ENCODE results near the gene ABHD16B. TPM values are rescaled to one million over a fixed set of nuclear protein-coding genes. Genes with fewer than 3 reads are reported as not detected.

The ABHD16B gene
- total and polyA plus RNA-seq, 10 of the 15 experiments (the other 5 are each of a cell fraction or from before 2014, with no cell fraction given): 0.13 TPM; not detected in 9

GRCh38 chr20:63893999-63894357 lies 32.7 kb downstream of the ABHD16B start:
- BruUV-seq (replicated peaks): no TSS peak
- RAD21 ChIA-PET (ENCODE audit: unreplicated experiment): interaction anchor here (1.5 kb wide), 1 partner anchor 186 kb away, joined by 3 read pairs; the partner anchor contains the start of genes ARFRP1 and ZGPAT
- FAIRE-seq (no peak), DNase-seq (ENCODE audit: low read depth, low spot score) (no peak), ATAC-seq (no peak)
- POLR2A ChIA-PET: no interaction called here
- TF ChIP-seq PAX8 (IDR thresholded peaks at IDR 0.05): no peak
- TF ChIP-seq NR2F1 (conservative IDR thresholded peaks at IDR 0.05): no peak
- no peak for TF ChIP-seq CREM (IDR thresholded peaks at IDR 0.05; ENCODE audit: low read depth)
- no peak for TF ChIP-seq HCFC1 (IDR thresholded peaks at IDR 0.05; ENCODE audit: low read length)
- no peak for TF ChIP-seq NR2C2 (IDR thresholded peaks at IDR 0.05; ENCODE audit: borderline replicate concordance, control insufficient read depth, insufficient read length, low read depth)
- TF ChIP-seq POU2F2 (IDR thresholded peaks at IDR 0.05; ENCODE audit: borderline replicate concordance, low read depth, low read length): no peak
- no peak for TF ChIP-seq HSF1 (IDR thresholded peaks at IDR 0.05; ENCODE audit: low read depth, low read length)
- no peak for TF ChIP-seq RB1 (IDR thresholded peaks at IDR 0.05; ENCODE audit: borderline replicate concordance)
- H3K4me3 ChIP-seq: no peak overlapping the region
- H3K9ac ChIP-seq (ENCODE audit: control insufficient read depth, insufficient read depth, low read length): no peak overlapping the region
- H4K20me1 ChIP-seq (ENCODE audit: control insufficient read depth, insufficient read depth): peaks cover 5% of the 10 kb centered on the region; the same call in 1 of the 2 replicates
- 57% methylated on average over 6 of the region's 6 CpGs for WGBS (ENCODE audit: insufficient coverage, insufficient replicate concordance, low lambda C conversion rate, missing lambda C conversion rate)
- no peaks in the 10 kb centered on the region for H3K27me3 ChIP-seq (replicated peaks in 1 of 2; ENCODE audit: control insufficient read depth in 2 of 2, insufficient read depth in 2 of 2, low read length in 1 of 2)
- in situ Hi-C loops (cut with MboI) (no loop called here), intact Hi-C loops (cut with micrococcal nuclease; ENCODE audit: unreplicated experiment) (no loop called here)
- no peak overlapping the region for H2AFZ ChIP-seq (ENCODE audit: control insufficient read depth, low read depth, low read length)
- CTCF ChIA-PET: no interaction called here
- peaks cover 7% of the 10 kb centered on the region in 2 experiments for H3K36me3 ChIP-seq (ENCODE audit: control insufficient read depth in 2 of 2, insufficient read depth in 2 of 2, low read length in 1 of 2)
- peaks cover 7% of the 10 kb centered on the region for H3K4me1 ChIP-seq (ENCODE audit: control insufficient read depth, insufficient read depth, low read length)
- H3K79me2 ChIP-seq (ENCODE audit: control insufficient read depth, insufficient read depth, low read length): peaks cover 36% of the 10 kb centered on the region
- peak overlapping the region; percentile 95; the same call in 1 of the 2 replicates for H3K4me2 ChIP-seq (ENCODE audit: control insufficient read depth, insufficient read depth)
- no peak overlapping the region for H3K27ac ChIP-seq (ENCODE audit: control insufficient read depth, insufficient read depth)
- SMC1A ChIA-PET (ENCODE audit: uncharacterized antibody, unreplicated experiment): interaction anchor here (1.4 kb wide), 1 partner anchor 28 kb away, joined by 6 read pairs; the partner anchor contains the start of gene TPD52L2
- no peaks in the 10 kb centered on the region for H3K9me3 ChIP-seq (replicated peaks; ENCODE audit: control insufficient read depth, insufficient read depth, low read length)
